Measurements from ENCODE around the gene RTL5.

Gene RTL5

GRCh38 chrX:72130156-72130761 lies 1.5 kb downstream of the RTL5 start:
- DNase-seq (ENCODE audit: low read depth in 2 of 3, low spot score in 2 of 3), result no peak

DNA sequence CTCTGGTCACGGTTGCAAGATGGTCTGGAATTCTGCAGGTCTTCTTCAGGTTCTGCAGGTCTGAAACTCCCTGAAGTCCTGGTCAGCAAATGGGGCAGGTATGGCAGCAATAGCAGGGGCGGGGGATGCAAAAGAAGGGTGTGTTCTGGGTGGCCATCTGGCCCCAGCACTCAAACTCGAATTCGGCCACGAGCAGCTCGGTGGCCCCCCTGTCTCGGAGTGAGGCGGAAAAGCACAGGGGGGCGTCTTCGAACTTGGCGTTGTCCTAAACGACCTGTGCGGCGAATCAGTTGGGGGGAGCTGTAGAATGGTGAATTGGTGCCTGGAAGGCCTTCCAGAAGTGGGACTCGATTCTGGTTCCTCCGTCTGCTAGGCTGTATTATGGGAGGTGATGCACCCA lies 2.1 kb downstream of the RTL5 start:
- DNase-seq (ENCODE audit: low read depth in 2 of 3, low spot score in 2 of 3), result no peak

- no peak for DNase-seq (ENCODE audit: low read depth in 2 of 3, low spot score in 2 of 3)
Observed at GRCh38 chrX:72128881-72129280, 2.8 kb downstream of the RTL5 start.

DNA sequence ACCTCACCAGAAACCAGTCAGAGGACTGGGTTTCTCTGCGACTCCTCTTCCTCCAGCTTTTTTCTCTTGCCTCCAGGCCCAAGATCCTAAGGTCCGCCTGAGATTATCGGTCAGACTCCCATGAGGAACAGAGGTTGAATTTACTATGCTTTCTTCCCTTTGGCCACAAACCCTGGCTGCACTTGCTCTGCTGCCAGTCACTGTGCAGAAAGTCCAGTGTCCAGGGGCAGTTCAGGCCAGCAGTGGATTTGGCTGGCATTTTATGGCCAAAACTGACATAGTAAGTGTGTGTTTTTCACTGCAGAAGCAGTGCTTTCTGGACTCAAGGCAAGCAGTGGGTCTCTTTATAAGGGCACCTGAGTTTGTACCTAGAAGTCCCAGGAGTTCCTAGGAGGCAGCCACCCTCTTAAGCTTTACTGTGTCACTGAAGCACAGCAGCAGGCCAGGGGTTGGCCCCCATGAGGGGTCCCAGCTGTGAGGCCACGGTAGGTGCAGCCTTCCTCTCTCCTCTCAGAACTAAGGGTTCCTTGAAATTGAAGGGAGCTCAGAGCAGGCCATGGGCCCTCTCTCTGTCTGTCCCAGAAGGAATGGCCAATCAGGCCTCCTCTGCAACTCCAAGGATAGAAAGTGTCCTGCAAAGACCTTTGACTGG lies 3.4 kb downstream of the RTL5 start:
- DNase-seq (ENCODE audit: low read depth in 2 of 3, low spot score in 2 of 3), result no peak

GRCh38 chrX:72127332-72127731 lies 4.4 kb downstream of the RTL5 start:
- DNase-seq (ENCODE audit: low read depth in 2 of 3, low spot score in 2 of 3), result no peak

DNA sequence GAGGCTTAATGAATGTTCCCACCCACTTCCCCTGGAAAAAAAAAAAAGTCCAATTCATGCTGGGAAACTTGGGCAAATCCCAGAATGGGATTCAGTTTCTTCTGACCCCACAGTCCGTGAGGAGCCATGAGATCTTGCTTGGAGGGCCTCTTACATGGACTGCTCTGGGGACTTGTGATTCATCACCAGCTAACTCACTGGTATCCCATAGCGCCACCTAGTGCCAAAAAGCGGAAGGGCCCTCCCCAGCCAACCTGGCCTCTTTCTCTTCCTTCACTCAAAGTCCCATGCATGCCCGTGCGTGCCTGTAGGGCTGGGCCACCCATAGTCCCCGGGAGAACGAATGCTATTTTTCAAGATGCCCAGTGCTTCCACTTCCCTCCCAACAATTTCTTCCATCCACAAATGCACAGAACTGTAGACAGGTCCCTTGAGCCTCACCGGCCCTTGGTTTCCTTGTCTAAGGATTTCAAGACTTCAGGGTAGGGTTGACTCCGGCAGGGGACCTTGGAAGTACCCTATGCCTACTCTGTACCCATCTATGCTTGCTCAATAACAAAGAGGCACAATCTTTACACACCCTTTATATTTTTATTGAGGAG lies 5.1 kb downstream of the RTL5 start:
- DNase-seq (ENCODE audit: low read depth in 2 of 3, low spot score in 2 of 3), result peak; percentile 54 to 91 (median 69)

DNA sequence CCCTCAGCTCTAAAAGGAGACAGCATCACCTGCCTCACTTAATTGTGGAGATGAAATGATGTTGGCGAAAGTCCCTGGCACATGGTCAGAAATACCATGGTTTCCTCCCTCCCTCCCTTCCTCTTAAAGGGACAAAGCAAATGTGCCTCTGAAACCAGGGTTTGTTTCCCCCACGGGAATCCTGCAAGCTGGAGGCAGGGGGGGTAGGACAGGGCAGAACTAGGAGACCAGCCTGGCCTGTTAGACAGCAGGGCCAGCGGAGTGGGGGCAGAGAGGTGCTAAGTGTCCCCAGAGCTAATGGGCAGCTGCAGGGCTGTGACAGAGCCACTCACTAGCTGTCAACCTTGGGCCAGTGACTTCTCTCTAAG lies 5.7 kb downstream of the RTL5 start:
- DNase-seq (ENCODE audit: low read depth in 2 of 3, low spot score in 2 of 3), result no peak

- DNase-seq (ENCODE audit: low read depth in 2 of 3, low spot score in 2 of 3), result no peak
Observed at GRCh38 chrX:72125331-72126047, 6.2 kb downstream of the RTL5 start.

GRCh38 chrX:72124540-72125201 lies 7.0 kb downstream of the RTL5 start:
- DNase-seq (ENCODE audit: low read depth in 2 of 3, low spot score in 2 of 3), result no peak

DNA sequence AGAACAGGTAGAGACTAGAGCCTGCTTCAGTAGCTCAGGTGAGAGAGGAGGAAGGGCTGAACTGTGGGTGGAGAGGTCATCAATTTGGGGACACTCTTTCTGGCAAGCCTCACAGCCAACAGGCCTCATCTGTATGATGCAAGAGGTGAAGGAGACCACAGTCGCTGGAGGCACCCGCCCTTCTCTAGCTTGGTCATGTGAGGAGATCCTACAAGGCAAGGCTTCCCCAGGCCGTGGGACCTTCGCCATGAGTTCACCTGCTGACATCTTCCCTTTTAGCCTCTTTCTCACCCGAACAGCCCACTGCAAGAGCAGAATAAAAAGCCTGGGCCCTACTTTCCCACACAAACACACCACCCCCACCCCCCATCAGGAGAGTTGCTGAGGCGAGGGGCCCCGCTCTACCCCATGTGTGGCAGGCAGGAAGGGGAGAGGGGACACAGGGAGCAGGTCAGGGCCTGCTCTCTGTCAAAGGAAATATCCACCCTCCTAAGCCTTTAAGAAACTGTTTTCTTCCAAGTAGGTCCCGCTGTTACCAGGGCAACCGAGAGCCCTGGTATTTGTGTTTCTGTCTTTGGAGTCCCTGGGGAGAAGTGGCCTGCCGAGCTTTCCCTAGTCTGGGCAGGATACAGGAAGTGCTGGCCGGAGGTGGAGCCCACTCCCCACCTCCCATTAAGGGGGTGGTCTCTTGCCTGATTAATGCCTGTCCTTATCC lies 8.1 kb downstream of the RTL5 start:
- DNase-seq (ENCODE audit: low read depth in 2 of 3, low spot score in 2 of 3), result no peak

GRCh38 chrX:72122621-72123337 lies 8.9 kb downstream of the RTL5 start:
- DNase-seq (ENCODE audit: low read depth in 2 of 3, low spot score in 2 of 3), result no peak

GRCh38 chrX:72121383-72121782 lies 10.3 kb downstream of the RTL5 start:
- DNase-seq (ENCODE audit: low read depth in 2 of 3, low spot score in 2 of 3), result no peak

- DNase-seq (ENCODE audit: low read depth in 2 of 3, low spot score in 2 of 3), result no peak
Observed at GRCh38 chrX:72120837-72121236, 10.9 kb downstream of the RTL5 start.

- DNase-seq (ENCODE audit: low read depth in 2 of 3, low spot score in 2 of 3), result no peak
Observed at GRCh38 chrX:72117636-72118210, 14.0 kb downstream of the RTL5 start.

GRCh38 chrX:72115380-72115779 lies 16.3 kb downstream of the RTL5 start:
- no peak for DNase-seq (ENCODE audit: low read depth in 2 of 3, low spot score in 2 of 3)

GRCh38 chrX:72114807-72115206 lies 16.9 kb downstream of the RTL5 start:
- DNase-seq (ENCODE audit: low read depth in 2 of 3, low spot score in 2 of 3), result no peak

- DNase-seq (ENCODE audit: low read depth in 2 of 3, low spot score in 2 of 3), result no peak
Observed at GRCh38 chrX:72114306-72114705, 17.4 kb downstream of the RTL5 start.

GRCh38 chrX:72113461-72113860 lies 18.3 kb downstream of the RTL5 start:
- no peak for DNase-seq (ENCODE audit: low read depth in 2 of 3, low spot score in 2 of 3)

DNA sequence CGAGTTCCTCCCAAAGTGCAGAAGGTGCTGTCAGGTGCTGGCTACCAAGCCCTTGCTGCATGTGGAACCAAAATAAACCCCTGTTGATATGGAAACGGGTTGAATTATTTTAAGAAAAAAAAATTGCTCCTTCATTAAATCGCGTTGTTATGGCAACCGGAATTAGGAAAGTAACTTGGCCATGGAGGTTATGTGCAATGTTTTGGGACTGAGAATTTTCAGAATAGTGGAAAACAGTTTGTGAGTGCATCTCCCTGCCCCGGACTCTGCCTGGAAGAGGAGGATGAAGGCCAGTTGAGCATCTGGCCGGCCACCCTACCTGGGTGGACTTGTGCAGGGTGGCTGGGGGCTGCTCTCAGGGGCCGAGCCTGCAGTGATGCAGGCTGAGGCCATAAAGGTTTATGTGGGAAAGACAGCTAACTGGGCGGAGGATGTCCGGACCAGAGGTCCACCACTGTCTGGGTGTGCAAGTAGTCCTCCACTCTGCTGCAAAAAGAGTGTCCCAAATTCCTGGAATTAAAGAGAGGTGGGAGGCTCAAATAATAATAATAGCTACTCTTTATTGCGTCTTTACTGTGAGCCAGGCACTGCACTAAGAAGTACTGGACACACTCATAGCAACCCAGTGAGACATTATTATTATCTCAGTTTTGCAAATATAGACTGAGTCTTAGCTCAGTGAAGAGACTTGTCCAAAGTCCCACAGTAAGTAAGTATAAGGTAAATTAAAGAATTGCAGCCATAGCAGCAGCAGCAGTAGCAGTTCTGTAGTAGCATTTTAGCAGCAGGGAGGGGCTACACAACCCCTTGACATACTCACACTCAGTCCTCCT lies 20.6 kb downstream of the RTL5 start:
- no peak for DNase-seq (ENCODE audit: low read depth in 2 of 3, low spot score in 2 of 3)
